Breast epithelium (tissue), 4 donors: ENCODE results near the gene ARHGEF28. TPM values are rescaled to one million over a fixed set of nuclear protein-coding genes. Genes with fewer than 3 reads are reported as not detected.

Experiments
- DNase-seq, 2 donors: peaks; one replicate each; pipeline ENCODE4 v3.0.0-alpha.2; 2019; ENCODE audit warnings: low spot score in 2 of 2
- H3K27ac ChIP-seq, 2 donors: fragments of 200-600 bp; sonication (generic) in 1 of 2; one replicate each; pipeline ENCODE4 v1.5.1; 2016 to 2019; ENCODE audit warnings: mild to moderate bottlenecking in 1 of 2
- H3K27me3 ChIP-seq, 2 donors: fragments of 200-600 bp; sonication (generic) in 1 of 2; one replicate each; pipeline versions ENCODE4 v1.5.1 to v1.6.0; 2017 to 2019; ENCODE audit warnings: control low read depth in 1 of 2, mild to moderate bottlenecking in 1 of 2
- H3K36me3 ChIP-seq: fragments of 200-600 bp; one replicate; pipeline ENCODE4 v1.5.1; 2019
- H3K4me1 ChIP-seq, 2 donors: fragments of 200-600 bp; sonication (generic); one replicate each; pipeline ENCODE4 v1.5.1; 2016 to 2019; ENCODE audit warnings: control low read depth in 1 of 2
- H3K4me3 ChIP-seq, 3 donors: fragments of 200-600 bp; sonication (generic); 1 replicate in 2 of 3; 2 replicates in 1 of 3; pipeline ENCODE4 v1.5.1; 2016 to 2019; ENCODE audit warnings: mild to moderate bottlenecking in 3 of 3, moderate library complexity in 2 of 3
- H3K9me3 ChIP-seq, 2 donors: fragments of 200-600 bp; sonication (generic) in 1 of 2; one replicate each; pipeline ENCODE4 v1.5.1; 2016 to 2019; ENCODE audit warnings: control low read depth in 1 of 2
- POLR2A ChIP-seq: fragments of 450-650 bp; IDR thresholded peaks from one replicate; pipeline ENCODE4 v1.6.1; 2016; ENCODE audit warnings: antibody characterized with exemption, mild to moderate bottlenecking, moderate library complexity
- POLR2AphosphoS5 ChIP-seq, 3 donors: sonication (generic); formaldehyde crosslinking; IDR thresholded peaks; one replicate each; pipeline ENCODE4 v1.6.1; 2017; ENCODE audit warnings: antibody characterized with exemption in 3 of 3
- intact Hi-C: fragments of 100-400 bp; cut with DNase I; formaldehyde crosslinking; loops from one replicate; pipeline ENCODE4 v1.15.1; 2023; ENCODE audit warnings: low total_unique reads
- total RNA-seq, 3 donors: library from RNA; depleted of rRNA; stranded (reverse); fragments of >200 nt; gene quantifications; one replicate each; pipeline ENCODE4 v1.1.0, GENCODE V29; 2016
- TF ChIP-seq, protein P1 (sequence below), 3 donors: fragments of 450-650 bp; IDR thresholded peaks; one replicate each; pipeline ENCODE4 v1.5.1; 2016 to 2017; ENCODE audit warnings: antibody characterized with exemption in 3 of 3, mild to moderate bottlenecking in 3 of 3, moderate library complexity in 3 of 3

Gene ARHGEF28
- total RNA-seq, 3 donors from 2014 or later: 11.4 to 65.4 (median 31.5) TPM

DNA sequence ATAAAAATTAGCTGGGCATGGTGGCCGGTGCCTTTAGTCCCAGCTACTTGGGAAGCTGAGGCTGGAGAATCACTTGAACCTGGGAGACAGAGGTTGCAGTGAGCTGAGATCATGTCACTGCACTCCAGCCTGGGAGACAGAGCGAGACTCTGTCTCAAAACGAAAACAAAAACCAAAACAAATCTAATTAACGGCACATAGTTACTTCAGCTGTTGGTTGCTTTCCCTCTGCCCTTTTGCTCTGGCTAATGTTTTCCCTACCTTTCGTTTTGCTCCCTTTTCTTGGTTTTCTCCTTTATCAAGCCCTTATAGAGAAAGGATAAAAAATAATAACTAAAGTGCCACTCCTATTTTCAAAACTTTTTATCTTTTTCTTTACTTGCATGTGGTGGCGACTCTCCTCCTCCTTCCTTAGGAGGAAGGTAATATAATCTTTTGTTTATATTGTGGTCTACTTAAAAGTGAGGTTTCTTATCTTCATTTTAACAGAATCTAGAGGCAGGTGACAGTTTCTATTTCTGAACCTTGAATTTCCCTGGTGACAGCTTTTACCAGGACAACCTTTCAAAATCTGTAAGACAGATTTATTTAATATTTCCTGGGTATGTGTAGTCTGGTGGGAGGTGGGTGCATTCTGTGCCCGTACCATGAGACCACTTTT is 125.4 kb downstream of the ARHGEF28 start:
- H3K9me3 ChIP-seq: no peaks in the 10 kb centered on the region

DNA sequence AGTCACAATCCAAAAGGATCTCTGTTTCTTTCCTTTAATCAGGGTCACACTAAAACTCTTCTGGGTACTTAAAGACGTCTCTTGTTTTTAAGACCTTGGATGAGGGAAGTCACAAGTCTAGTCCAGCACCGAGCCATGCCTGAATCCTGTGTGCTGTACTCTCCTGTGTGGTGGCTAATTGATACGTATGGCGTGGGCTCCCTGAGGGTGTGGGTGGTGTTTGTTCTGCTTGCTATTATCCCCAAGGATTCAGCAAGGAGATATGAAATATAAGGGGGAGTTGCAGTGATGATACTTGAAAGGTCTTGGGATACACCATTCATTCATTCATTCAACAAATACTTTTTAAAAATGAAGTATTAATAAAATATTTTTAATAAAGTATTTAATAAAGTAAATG is 128.3 kb downstream of the ARHGEF28 start:
- intact Hi-C loops: no loop called here
- H3K27ac ChIP-seq: no peak overlapping the region
- H3K27me3 ChIP-seq: no peaks in the 10 kb centered on the region
- no peak overlapping the region for H3K4me3 ChIP-seq
- H3K9me3 ChIP-seq: no peaks in the 10 kb centered on the region
- no peaks in the 10 kb centered on the region for H3K4me1 ChIP-seq
- DNase-seq: no peak
- TF ChIP-seq POLR2AphosphoS5 (IDR thresholded peaks at IDR 0.05) (no peak), POLR2A (no peak)
- TF ChIP-seq, protein P1, sequence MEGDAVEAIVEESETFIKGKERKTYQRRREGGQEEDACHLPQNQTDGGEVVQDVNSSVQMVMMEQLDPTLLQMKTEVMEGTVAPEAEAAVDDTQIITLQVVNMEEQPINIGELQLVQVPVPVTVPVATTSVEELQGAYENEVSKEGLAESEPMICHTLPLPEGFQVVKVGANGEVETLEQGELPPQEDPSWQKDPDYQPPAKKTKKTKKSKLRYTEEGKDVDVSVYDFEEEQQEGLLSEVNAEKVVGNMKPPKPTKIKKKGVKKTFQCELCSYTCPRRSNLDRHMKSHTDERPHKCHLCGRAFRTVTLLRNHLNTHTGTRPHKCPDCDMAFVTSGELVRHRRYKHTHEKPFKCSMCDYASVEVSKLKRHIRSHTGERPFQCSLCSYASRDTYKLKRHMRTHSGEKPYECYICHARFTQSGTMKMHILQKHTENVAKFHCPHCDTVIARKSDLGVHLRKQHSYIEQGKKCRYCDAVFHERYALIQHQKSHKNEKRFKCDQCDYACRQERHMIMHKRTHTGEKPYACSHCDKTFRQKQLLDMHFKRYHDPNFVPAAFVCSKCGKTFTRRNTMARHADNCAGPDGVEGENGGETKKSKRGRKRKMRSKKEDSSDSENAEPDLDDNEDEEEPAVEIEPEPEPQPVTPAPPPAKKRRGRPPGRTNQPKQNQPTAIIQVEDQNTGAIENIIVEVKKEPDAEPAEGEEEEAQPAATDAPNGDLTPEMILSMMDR (IDR thresholded peaks at IDR 0.05): no peak
- no peaks in the 10 kb centered on the region for H3K36me3 ChIP-seq

More for the DNA sequence above, 125.4 kb downstream of the ARHGEF28 start:
- H3K27ac ChIP-seq: no peak overlapping the region
- DNase-seq: no peak
- H3K27me3 ChIP-seq: no peaks in the 10 kb centered on the region
- no peaks in the 10 kb centered on the region for H3K36me3 ChIP-seq
- intact Hi-C loops: no loop called here
- no peak for TF ChIP-seq POLR2A
- TF ChIP-seq, protein P1 (IDR thresholded peaks at IDR 0.05): no peak
- TF ChIP-seq POLR2AphosphoS5 (IDR thresholded peaks at IDR 0.05): no peak
- no peak overlapping the region for H3K4me3 ChIP-seq
- H3K4me1 ChIP-seq: no peaks in the 10 kb centered on the region

DNA sequence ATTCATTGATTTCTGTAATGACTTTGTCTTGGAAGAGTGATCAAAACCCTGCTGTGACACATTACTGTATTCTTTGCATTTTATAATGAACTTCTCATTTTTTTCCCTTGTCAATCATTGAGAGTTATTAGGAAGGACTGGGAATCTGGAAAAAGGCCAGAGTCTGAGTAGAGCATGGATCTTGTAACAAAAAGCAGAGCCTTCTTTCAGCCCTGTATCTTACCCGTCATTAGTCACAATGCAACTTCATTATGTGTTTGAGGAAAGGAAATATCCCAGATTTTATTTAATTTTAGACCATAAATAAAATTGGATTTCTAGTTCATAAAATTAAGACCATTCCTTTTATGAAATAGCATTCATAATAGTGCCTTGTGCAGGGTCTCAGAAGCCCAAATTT is 131.4 kb downstream of the ARHGEF28 start:
- Histone ChIP-seq H3K9me3 (no peaks in the 10 kb centered on the region), H3K36me3 (no peaks in the 10 kb centered on the region), H3K4me3 (no peak overlapping the region), H3K27me3 (no peaks in the 10 kb centered on the region), H3K27ac (no peak overlapping the region), H3K4me1 (no peaks in the 10 kb centered on the region)
- TF ChIP-seq POLR2AphosphoS5 (IDR thresholded peaks at IDR 0.05): no peak
- TF ChIP-seq, protein P1 (IDR thresholded peaks at IDR 0.05): no peak
- intact Hi-C loops: no loop called here
- no peak for DNase-seq

DNA sequence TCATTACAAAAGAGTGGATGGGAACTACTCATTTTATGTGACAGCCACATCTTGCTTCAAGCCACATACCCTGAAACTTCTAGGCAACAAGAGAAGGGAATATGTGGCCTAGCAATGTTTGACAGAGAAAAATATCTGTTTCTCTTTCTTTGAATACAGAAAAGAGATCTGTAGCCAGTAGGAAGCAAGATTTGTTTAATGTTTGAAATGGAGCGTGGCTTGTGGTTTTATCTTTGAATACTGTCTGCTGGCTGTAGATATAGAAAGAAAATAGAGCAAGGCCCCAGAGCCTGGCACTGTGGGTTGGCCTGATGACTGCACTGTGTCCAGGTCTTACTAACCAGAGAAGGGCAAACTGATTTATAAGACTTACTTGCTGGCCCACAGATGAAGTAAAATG is 133.8 kb downstream of the ARHGEF28 start:
- H3K36me3 ChIP-seq: no peaks in the 10 kb centered on the region
- H3K4me1 ChIP-seq: no peaks in the 10 kb centered on the region
- intact Hi-C loops: no loop called here
- no peak overlapping the region for H3K4me3 ChIP-seq
- TF ChIP-seq POLR2A (no peak), POLR2AphosphoS5 (IDR thresholded peaks at IDR 0.05) (no peak)
- TF ChIP-seq, protein P1 (IDR thresholded peaks at IDR 0.05): no peak
- H3K9me3 ChIP-seq: no peaks in the 10 kb centered on the region
- no peak for DNase-seq
- H3K27ac ChIP-seq: no peak overlapping the region
- no peaks in the 10 kb centered on the region for H3K27me3 ChIP-seq

DNA sequence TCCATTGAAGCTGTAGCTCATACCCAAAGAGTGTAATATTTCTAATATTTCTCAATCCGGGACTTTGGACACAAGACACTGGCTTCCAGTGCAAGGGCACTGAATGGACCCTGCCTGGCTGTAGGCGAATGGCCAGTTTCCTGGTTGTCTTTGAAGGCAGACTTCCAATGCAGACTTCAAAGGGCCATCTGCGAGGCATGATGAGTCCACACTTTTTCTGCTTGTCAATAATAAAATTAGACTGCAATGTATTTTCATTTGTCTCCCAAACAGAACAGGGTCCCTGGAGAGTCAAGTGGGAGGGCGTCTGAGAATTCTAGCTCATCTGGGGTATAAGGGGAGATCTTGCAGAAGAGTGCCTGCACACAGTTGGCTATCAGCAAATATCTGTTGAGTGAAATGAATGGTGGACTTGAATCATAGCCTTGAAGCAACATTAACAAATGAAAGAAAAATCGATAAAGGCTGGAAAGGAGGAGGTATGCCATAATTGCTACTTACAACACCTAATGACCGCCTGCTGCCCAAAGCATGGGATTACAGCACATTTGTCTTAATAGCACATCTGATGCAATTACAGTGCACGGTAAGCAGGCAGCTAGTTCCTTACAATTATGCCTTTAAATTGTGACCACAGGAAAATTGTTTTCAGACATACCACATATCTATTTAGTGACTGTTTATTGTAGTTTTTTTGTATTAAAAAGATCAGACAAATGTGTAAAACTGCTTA is 137.5 kb downstream of the ARHGEF28 start:
- intact Hi-C loops: no loop called here
- no peak overlapping the region for H3K27ac ChIP-seq
- no peak for TF ChIP-seq POLR2AphosphoS5 (IDR thresholded peaks at IDR 0.05)
- TF ChIP-seq POLR2A: no peak
- TF ChIP-seq, protein P1 (IDR thresholded peaks at IDR 0.05): no peak
- no peaks in the 10 kb centered on the region for H3K36me3 ChIP-seq
- no peaks in the 10 kb centered on the region for H3K27me3 ChIP-seq
- no peaks in the 10 kb centered on the region for H3K4me1 ChIP-seq
- peaks cover 0 to 7% of the 10 kb centered on the region in 2 donors for H3K9me3 ChIP-seq
- no peak overlapping the region for H3K4me3 ChIP-seq
- DNase-seq: no peak
